PC-9 (cell line): ENCODE data around the gene DVL1. TPM values are rescaled to one million over a fixed set of nuclear protein-coding genes. Genes with fewer than 3 reads are reported as not detected.

Experiments used
- BruUV-seq: library from RNA; stranded (reverse); fragments of 400-500 nt; replicated peaks from 2 replicates; lab custom pipeline; 2021; lab: Mats Ljungman, UMichigan
- CTCF ChIA-PET: fragments of 300-600 bp; sonication (Branson Sonifier 250); formaldehyde crosslinking; loops from one replicate; lab custom pipeline; 2022; ENCODE audit warnings: antibody characterized with exemption; lab: Charles Lee
- POLR2A ChIA-PET: fragments of 300-600 bp; sonication (Branson Sonifier 250); formaldehyde crosslinking; loops from one replicate; lab custom pipeline; 2022; ENCODE audit warnings: antibody characterized with exemption; ENCODE audit not compliant: unreplicated experiment; lab: Charles Lee
- DNase-seq, 2 experiments: peaks; one replicate each; pipeline versions ENCODE4 v3.0.0 to v3.0.0-alpha.2; 2015 to 2022; ENCODE audit warnings: mixed read lengths in 1 of 2
- H2AFZ ChIP-seq: fragments of 200-600 bp; sonication (generic); 2 replicates; pipeline ENCODE4 v1.8.1; 2017; ENCODE audit warnings: antibody characterized with exemption
- H3F3A ChIP-seq: fragments of 200-600 bp; sonication (generic); 2 replicates; pipeline ENCODE4 v1.8.1; 2017; ENCODE audit warnings: antibody characterized with exemption, mild to moderate bottlenecking, low read depth; ENCODE audit not compliant: insufficient read depth
- H3K27ac ChIP-seq: fragments of 200-600 bp; sonication (generic); 2 replicates; pipeline ENCODE4 v1.6.1; 2016; ENCODE audit warnings: mixed run types
- H3K27me3 ChIP-seq: fragments of 200-600 bp; sonication (generic); 2 replicates; pipeline ENCODE4 v1.6.1; 2016; ENCODE audit warnings: low read depth, mixed run types; ENCODE audit not compliant: insufficient read depth
- H3K36me3 ChIP-seq: fragments of 200-600 bp; sonication (generic); 2 replicates; pipeline ENCODE4 v1.6.1; 2016; ENCODE audit warnings: low read depth, mixed run types
- H3K4me1 ChIP-seq: fragments of 200-600 bp; sonication (generic); replicated peaks from 2 replicates; pipeline ENCODE4 v1.6.1; 2016; ENCODE audit warnings: mixed run types; ENCODE audit not compliant: insufficient read depth
- H3K4me2 ChIP-seq: fragments of 200-600 bp; sonication (generic); 2 replicates; pipeline ENCODE4 v1.6.1; 2017; ENCODE audit warnings: mixed run types
- H3K4me3 ChIP-seq: fragments of 200-600 bp; sonication (generic); 2 replicates; pipeline ENCODE4 v1.6.1; 2016; ENCODE audit warnings: mixed run types
- H3K79me2 ChIP-seq: fragments of 200-600 bp; sonication (generic); 2 replicates; pipeline ENCODE4 v1.6.1; 2017; ENCODE audit warnings: low read depth, mixed run types
- H3K9me2 ChIP-seq: fragments of 200-600 bp; sonication (generic); 2 replicates; pipeline ENCODE4 v1.8.1; 2017; ENCODE audit warnings: mild to moderate bottlenecking; ENCODE audit not compliant: insufficient read depth
- H3K9me3 ChIP-seq: fragments of 200-600 bp; sonication (generic); 2 replicates; pipeline ENCODE4 v1.8.1; 2016; ENCODE audit warnings: low read depth; ENCODE audit not compliant: insufficient read depth
- H4K20me1 ChIP-seq: fragments of 200-600 bp; sonication (generic); 2 replicates; pipeline ENCODE4 v1.8.1; 2017; ENCODE audit not compliant: insufficient read depth
- EZH2 ChIP-seq: fragments of 200-600 bp; sonication (generic); IDR thresholded peaks from 2 replicates; pipeline ENCODE4 v1.8.0; 2017; ENCODE audit warnings: antibody characterized with exemption, low read depth
- intact Hi-C: fragments of 100-400 bp; cut with micrococcal nuclease; formaldehyde crosslinking; loops from one replicate; pipeline ENCODE4 v1.10.0; 2022; ENCODE audit not compliant: unreplicated experiment
- total RNA-seq: library from RNA; stranded (reverse); gene quantifications from 2 replicates; pipeline ENCODE4 v1.2.3, GENCODE V29; 2021
- TF ChIP-seq, protein P1 (sequence below): fragments of 200-600 bp; sonication (generic); conservative IDR thresholded peaks from 2 replicates; pipeline ENCODE4 v1.6.1; 2017; ENCODE audit warnings: mixed run types, antibody characterized with exemption, mild to moderate bottlenecking, moderate library complexity

Gene DVL1
- total RNA-seq, 1 experiment from 2014 or later = 95.8 TPM

DNA sequence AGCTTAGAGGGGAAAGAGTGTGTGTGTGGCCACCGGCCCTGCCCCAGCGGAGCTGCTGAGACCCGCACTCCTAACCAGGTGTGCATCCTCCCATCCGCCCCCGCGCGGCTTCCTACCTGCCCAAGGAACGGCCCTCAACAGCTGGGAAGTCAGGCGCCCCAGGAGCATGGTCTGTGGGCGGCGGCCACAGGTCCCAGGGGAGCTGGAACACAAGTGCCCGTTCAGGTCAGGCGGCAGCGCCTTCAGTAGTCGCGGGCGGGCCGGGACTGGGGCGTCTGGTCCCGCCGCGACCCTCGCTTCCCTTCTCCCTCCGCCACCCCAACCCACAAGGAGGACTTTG lies 25.3 kb upstream of the DVL1 start:
- CTCF ChIA-PET = interaction anchor here (0.6 to 1.2 kb wide), 2 partner anchors 26 to 77 kb away, joined by 4 read pairs; no protein-coding TSS in a partner anchor
- H3K9me3 ChIP-seq = no peaks in the 10 kb centered on the region
- H3K9me2 ChIP-seq = no peaks in the 10 kb centered on the region
- H2AFZ ChIP-seq = peak overlapping the region; percentile 77
- no peaks in the 10 kb centered on the region for H4K20me1 ChIP-seq
- H3K4me3 ChIP-seq = peak overlapping the region; percentile 81
- H3K27me3 ChIP-seq = no peaks in the 10 kb centered on the region
- TF ChIP-seq, protein P1, sequence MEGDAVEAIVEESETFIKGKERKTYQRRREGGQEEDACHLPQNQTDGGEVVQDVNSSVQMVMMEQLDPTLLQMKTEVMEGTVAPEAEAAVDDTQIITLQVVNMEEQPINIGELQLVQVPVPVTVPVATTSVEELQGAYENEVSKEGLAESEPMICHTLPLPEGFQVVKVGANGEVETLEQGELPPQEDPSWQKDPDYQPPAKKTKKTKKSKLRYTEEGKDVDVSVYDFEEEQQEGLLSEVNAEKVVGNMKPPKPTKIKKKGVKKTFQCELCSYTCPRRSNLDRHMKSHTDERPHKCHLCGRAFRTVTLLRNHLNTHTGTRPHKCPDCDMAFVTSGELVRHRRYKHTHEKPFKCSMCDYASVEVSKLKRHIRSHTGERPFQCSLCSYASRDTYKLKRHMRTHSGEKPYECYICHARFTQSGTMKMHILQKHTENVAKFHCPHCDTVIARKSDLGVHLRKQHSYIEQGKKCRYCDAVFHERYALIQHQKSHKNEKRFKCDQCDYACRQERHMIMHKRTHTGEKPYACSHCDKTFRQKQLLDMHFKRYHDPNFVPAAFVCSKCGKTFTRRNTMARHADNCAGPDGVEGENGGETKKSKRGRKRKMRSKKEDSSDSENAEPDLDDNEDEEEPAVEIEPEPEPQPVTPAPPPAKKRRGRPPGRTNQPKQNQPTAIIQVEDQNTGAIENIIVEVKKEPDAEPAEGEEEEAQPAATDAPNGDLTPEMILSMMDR = no peak
- TF ChIP-seq EZH2 = no peak
- BruUV-seq = no TSS peak
- H3K79me2 ChIP-seq = peaks cover 25% of the 10 kb centered on the region
- H3K4me2 ChIP-seq = peak overlapping the region; percentile 91
- H3K36me3 ChIP-seq = no peaks in the 10 kb centered on the region; the same call in 1 of the 2 replicates
- H3F3A ChIP-seq = peaks cover 32% of the 10 kb centered on the region; the same call in 1 of the 2 replicates
- intact Hi-C loops = loop anchor here (10.0 kb wide), 1 partner anchor 130 kb away; no protein-coding TSS in a partner anchor
- H3K4me1 ChIP-seq = peaks cover 16% of the 10 kb centered on the region
- H3K27ac ChIP-seq = peak overlapping the region; percentile 35
- POLR2A ChIA-PET = interaction anchor here (0.8 to 0.9 kb wide), 2 partner anchors 14 to 25 kb away, joined by 4 to 8 read pairs; partner anchors contain the start of gene CCNL2
- DNase-seq = no peak

GRCh38 chr1:1373815-1374588 lies 24.8 kb upstream of the DVL1 start:
- Histone ChIP-seq H3F3A (peaks cover 32% of the 10 kb centered on the region; the same call in 1 of the 2 replicates), H3K27ac (no peak overlapping the region), H3K9me3 (no peaks in the 10 kb centered on the region), H3K36me3 (no peaks in the 10 kb centered on the region; the same call in 1 of the 2 replicates), H3K4me1 (peaks cover 16% of the 10 kb centered on the region), H3K4me2 (peak overlapping the region; percentile 91), H4K20me1 (no peaks in the 10 kb centered on the region), H3K4me3 (peak overlapping the region; percentile 81), H3K27me3 (no peaks in the 10 kb centered on the region), H3K9me2 (no peaks in the 10 kb centered on the region), H3K79me2 (peaks cover 25% of the 10 kb centered on the region), H2AFZ (peak overlapping the region; percentile 77; the same call in 1 of the 2 replicates)
- intact Hi-C loops = loop anchor here (2.0 to 10.0 kb wide), 2 partner anchors 29 to 131 kb away; no protein-coding TSS in a partner anchor
- no peak for DNase-seq
- ChIA-PET CTCF (no interaction called here), POLR2A (no interaction called here)
- TF ChIP-seq EZH2 = no peak
- TSS peak; percentile 73 for BruUV-seq

- no peaks in the 10 kb centered on the region for H4K20me1 ChIP-seq
- no peaks in the 10 kb centered on the region; the same call in 1 of the 2 replicates for H3K36me3 ChIP-seq
- ChIA-PET POLR2A (no interaction called here), CTCF (no interaction called here)
- peaks cover 25% of the 10 kb centered on the region for H3K79me2 ChIP-seq
- no peaks in the 10 kb centered on the region for H3K9me3 ChIP-seq
- peaks cover 32% of the 10 kb centered on the region; the same call in 1 of the 2 replicates for H3F3A ChIP-seq
- H3K4me1 ChIP-seq = peaks cover 16% of the 10 kb centered on the region
- BruUV-seq = no TSS peak
- intact Hi-C loops = loop anchor here (2.0 to 10.0 kb wide), 2 partner anchors 28 to 132 kb away; no protein-coding TSS in a partner anchor
- no peak for DNase-seq
- no peak overlapping the region for H2AFZ ChIP-seq
- H3K27me3 ChIP-seq = no peaks in the 10 kb centered on the region
- peak overlapping the region; percentile 91 for H3K4me2 ChIP-seq
- H3K9me2 ChIP-seq = no peaks in the 10 kb centered on the region
- H3K27ac ChIP-seq = no peak overlapping the region
- peak overlapping the region; percentile 81 for H3K4me3 ChIP-seq
- no peak for TF ChIP-seq EZH2
- TF ChIP-seq, protein P1 = no peak
These were observed 24.0 kb upstream of the DVL1 start for GRCh38 chr1:1373051-1373814.
